ENCODE results near the gene PRCD.
A peak's percentile ranks its signal among the peaks of the same experiment; 100 is the strongest.

PRCD gene

DNA sequence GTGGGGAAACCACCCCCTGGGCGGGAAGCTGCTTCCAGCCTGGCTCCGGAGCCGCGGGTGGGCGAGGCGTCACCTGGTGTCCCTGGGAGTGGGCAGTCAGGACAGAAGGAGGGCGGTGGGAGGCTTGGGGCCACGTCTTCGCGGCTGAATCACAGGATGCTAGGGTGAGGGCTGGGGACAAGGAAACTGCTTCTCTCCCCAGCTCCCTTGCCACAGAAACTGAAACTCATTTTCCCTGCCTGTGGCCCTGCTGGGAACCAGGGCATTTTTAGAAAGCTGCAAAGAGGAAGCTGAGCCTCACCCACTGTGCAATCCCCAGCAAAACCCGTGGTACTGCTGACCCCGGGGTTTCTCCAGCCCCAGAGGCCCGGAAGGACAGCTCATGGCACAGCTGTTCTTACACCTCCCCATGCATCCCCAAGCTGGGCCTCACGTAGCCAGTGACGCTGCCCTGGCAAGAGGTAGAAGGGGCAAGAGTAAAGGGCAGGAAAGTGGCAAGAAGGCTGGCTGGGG, 46.8 kb upstream of the PRCD start:
- Histone ChIP-seq H3K4me3 (ENCODE audit: severe bottlenecking) (no peak overlapping the region), H3K27ac (ENCODE audit: poor library complexity, severe bottlenecking) (peak overlapping the region; percentile 51), H3K27me3 (ENCODE audit: insufficient read depth, poor library complexity, severe bottlenecking) (no peaks in the 10 kb centered on the region), H3K9me3 (ENCODE audit: severe bottlenecking) (no peaks in the 10 kb centered on the region), H3K36me3 (ENCODE audit: low read depth) (no peaks in the 10 kb centered on the region), H3K4me1 (ENCODE audit: insufficient read depth, poor library complexity, severe bottlenecking) (peaks cover 21% of the 10 kb centered on the region)
- TF ChIP-seq, protein P1, sequence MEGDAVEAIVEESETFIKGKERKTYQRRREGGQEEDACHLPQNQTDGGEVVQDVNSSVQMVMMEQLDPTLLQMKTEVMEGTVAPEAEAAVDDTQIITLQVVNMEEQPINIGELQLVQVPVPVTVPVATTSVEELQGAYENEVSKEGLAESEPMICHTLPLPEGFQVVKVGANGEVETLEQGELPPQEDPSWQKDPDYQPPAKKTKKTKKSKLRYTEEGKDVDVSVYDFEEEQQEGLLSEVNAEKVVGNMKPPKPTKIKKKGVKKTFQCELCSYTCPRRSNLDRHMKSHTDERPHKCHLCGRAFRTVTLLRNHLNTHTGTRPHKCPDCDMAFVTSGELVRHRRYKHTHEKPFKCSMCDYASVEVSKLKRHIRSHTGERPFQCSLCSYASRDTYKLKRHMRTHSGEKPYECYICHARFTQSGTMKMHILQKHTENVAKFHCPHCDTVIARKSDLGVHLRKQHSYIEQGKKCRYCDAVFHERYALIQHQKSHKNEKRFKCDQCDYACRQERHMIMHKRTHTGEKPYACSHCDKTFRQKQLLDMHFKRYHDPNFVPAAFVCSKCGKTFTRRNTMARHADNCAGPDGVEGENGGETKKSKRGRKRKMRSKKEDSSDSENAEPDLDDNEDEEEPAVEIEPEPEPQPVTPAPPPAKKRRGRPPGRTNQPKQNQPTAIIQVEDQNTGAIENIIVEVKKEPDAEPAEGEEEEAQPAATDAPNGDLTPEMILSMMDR (IDR thresholded peaks at IDR 0.05; ENCODE audit: poor library complexity, severe bottlenecking), result no peak
- DNase-seq (ENCODE audit: low spot score) (no peak), ATAC-seq (ENCODE audit: low read depth) (peak; percentile 76)

DNA sequence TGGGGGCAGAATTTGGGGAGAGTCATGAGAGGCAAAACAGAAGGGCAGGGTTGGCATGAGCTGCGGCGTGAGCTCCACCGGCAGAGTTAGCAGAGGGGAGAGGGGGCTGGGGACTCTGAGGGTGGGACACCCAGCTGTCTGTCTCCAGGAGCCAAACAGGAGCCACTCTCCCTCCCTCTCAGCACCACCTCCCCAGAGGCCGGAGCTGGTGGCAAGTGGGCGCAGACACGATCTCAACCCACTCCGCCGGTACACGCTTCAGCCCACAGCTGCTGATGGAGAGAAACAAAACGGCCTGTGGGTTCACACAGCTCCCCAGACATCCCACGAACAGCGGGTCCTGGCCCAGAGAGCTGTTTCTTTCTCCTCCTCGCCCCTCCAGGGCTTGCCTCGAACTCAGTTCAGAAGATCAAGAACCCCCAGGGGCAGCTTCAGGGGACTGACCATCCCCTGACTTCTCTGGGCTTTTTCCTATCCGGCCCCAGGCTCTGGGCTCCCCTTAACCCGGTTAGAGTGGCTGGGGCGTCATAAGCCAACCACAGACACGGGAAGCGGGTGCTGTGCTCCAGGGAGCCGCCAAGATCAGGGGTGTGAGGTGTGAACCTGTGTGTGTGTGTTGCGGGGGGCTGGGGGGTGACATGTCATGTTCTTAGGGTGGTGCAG, 46.2 kb upstream of the PRCD start:
- H3K4me3 ChIP-seq (ENCODE audit: severe bottlenecking), result no peak overlapping the region
- no peaks in the 10 kb centered on the region for H3K9me3 ChIP-seq (ENCODE audit: severe bottlenecking)
- H3K27ac ChIP-seq (ENCODE audit: poor library complexity, severe bottlenecking), result peak overlapping the region; percentile 51
- H3K36me3 ChIP-seq (ENCODE audit: low read depth), result no peaks in the 10 kb centered on the region
- ATAC-seq (ENCODE audit: low read depth) (no peak), DNase-seq (ENCODE audit: low spot score) (no peak)
- H3K27me3 ChIP-seq (ENCODE audit: insufficient read depth, poor library complexity, severe bottlenecking), result no peaks in the 10 kb centered on the region
- TF ChIP-seq, protein P1 (IDR thresholded peaks at IDR 0.05; ENCODE audit: poor library complexity, severe bottlenecking), result no peak
- H3K4me1 ChIP-seq (ENCODE audit: insufficient read depth, poor library complexity, severe bottlenecking), result peaks cover 27% of the 10 kb centered on the region

DNA sequence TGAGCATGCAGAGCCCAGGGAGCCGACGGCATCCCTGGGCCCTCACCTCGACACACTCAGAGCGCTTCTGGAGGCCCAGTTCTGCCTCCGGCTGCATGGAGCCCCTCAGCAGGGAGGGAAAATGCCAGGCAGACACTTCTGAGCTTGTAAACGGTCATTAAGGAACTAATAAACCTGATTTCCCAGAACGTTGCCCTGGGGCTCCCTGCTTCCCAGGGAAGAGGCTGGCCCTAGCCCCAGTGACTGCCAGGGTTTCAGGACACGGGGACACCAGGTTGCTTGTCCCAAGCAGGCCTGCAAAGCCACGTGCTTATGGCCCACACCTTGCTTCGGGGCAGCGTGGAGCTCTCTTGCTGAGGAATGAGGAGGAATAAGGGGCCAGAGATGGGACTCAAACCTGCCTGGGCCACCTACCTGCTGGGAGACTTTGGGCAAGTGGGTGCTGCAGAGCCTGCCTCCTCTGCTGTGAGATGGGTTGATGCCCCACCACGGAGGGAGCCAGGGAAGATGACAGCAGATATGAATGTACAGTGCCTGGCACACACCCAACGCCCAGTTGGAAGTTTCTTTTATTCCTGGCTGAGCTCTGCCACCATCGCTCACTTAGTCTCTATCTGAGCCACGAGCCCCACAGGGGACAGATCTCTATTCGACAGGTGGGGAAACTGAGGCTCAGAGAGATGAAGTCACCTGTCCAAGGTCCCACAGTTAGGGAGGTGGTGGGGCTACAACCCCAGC, 44.0 kb upstream of the PRCD start:
- H3K4me1 ChIP-seq (ENCODE audit: insufficient read depth, poor library complexity, severe bottlenecking), result peaks cover 42% of the 10 kb centered on the region
- no peak overlapping the region for H3K4me3 ChIP-seq (ENCODE audit: severe bottlenecking)
- no peak overlapping the region for H3K27ac ChIP-seq (ENCODE audit: poor library complexity, severe bottlenecking)
- H3K36me3 ChIP-seq (ENCODE audit: low read depth), result no peaks in the 10 kb centered on the region
- DNase-seq (ENCODE audit: low spot score) (no peak), ATAC-seq (ENCODE audit: low read depth) (no peak)
- H3K9me3 ChIP-seq (ENCODE audit: severe bottlenecking), result no peaks in the 10 kb centered on the region
- TF ChIP-seq, protein P1 (IDR thresholded peaks at IDR 0.05; ENCODE audit: poor library complexity, severe bottlenecking), result no peak
- no peaks in the 10 kb centered on the region for H3K27me3 ChIP-seq (ENCODE audit: insufficient read depth, poor library complexity, severe bottlenecking)

DNA sequence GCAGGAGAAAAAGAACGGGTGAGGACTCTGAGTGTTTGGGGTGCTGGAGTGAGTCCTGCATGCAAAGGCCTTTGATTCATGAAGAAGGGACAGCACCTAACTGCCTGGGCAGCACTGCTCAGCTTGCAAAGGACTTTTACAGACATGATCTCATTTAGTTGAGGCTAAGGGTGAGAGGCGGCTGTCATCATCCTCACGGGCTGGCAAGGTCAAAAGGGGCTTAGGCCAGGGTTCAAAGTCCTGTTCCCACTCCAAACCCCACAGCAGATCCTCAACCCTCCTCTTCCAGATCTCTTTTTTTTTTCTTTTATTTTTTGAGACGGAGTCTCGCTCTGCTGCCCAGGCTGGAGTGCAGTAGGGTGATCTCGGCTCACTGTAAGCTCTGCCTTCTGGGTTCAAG, 43.4 kb upstream of the PRCD start:
- Histone ChIP-seq H3K4me1 (ENCODE audit: insufficient read depth, poor library complexity, severe bottlenecking) (peaks cover 43% of the 10 kb centered on the region), H3K27me3 (ENCODE audit: insufficient read depth, poor library complexity, severe bottlenecking) (no peaks in the 10 kb centered on the region)

More for the DNA sequence above, 43.4 kb upstream of the PRCD start:
- ATAC-seq (ENCODE audit: low read depth) (no peak), DNase-seq (ENCODE audit: low spot score) (no peak)
- H3K36me3 ChIP-seq (ENCODE audit: low read depth), result no peaks in the 10 kb centered on the region
- no peak overlapping the region for H3K4me3 ChIP-seq (ENCODE audit: severe bottlenecking)
- no peak overlapping the region for H3K27ac ChIP-seq (ENCODE audit: poor library complexity, severe bottlenecking)
- TF ChIP-seq, protein P1 (IDR thresholded peaks at IDR 0.05; ENCODE audit: poor library complexity, severe bottlenecking), result no peak
- H3K9me3 ChIP-seq (ENCODE audit: severe bottlenecking), result no peaks in the 10 kb centered on the region
